HG03060 (cell line): ENCODE measurements around the gene ZNF79.

Source experiments
- ATAC-seq: cut with Tn5 transposase; IDR thresholded peaks from one replicate; pipeline ENCODE4 v1.9.1; 2021; ENCODE audit warnings: low read depth, moderate number of reproducible peaks; ENCODE audit not compliant: unreplicated experiment

ZNF79 gene

GRCh38 chr9:127423476-127423933, 677 bp upstream of the ZNF79 start:
- ATAC-seq = no peak

GRCh38 chr9:127424676-127424999, 456 bp downstream of the ZNF79 start:
- ATAC-seq = peak; percentile 6

DNA sequence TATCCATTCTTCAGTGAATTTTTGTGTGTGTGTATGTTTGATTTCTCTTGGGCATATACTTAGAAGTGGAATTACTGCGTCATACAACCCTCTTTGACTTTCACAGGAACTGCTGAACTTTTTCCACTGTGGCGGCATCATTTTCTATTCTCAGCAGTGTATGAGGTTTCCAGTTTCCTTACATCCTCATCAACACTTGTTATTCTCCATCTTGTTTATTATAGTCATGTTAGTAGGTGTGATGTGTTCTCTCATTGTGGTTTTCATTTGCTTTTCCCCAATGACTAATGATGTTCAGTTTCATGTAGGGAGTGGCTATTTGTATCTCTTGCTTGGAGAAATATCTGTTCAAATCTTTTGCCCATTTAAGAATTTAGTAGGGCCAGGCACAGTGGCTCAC, 2.6 kb downstream of the ZNF79 start:
- no peak for ATAC-seq

- no peak for ATAC-seq
These were observed 4.2 kb downstream of the ZNF79 start for GRCh38 chr9:127428348-127428747.

DNA sequence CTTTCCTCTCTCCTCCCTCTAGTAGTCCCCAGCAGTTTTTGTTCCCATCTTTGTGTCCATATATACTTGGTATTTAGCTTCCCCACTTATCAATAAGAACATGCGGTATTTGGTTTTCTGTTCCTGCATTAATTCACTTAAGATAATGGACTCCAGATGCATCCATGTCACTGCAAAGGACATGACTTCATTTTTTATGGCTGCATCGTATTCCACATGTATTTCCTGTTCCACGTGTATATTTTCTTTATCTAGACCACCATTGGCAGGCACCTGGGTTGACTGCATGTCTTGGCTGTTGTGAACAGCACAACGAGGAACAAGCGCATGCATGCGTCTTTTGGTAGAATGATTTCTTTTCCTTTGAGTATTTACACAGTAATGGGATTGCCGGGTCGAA, 6.2 kb downstream of the ZNF79 start:
- no peak for ATAC-seq

DNA sequence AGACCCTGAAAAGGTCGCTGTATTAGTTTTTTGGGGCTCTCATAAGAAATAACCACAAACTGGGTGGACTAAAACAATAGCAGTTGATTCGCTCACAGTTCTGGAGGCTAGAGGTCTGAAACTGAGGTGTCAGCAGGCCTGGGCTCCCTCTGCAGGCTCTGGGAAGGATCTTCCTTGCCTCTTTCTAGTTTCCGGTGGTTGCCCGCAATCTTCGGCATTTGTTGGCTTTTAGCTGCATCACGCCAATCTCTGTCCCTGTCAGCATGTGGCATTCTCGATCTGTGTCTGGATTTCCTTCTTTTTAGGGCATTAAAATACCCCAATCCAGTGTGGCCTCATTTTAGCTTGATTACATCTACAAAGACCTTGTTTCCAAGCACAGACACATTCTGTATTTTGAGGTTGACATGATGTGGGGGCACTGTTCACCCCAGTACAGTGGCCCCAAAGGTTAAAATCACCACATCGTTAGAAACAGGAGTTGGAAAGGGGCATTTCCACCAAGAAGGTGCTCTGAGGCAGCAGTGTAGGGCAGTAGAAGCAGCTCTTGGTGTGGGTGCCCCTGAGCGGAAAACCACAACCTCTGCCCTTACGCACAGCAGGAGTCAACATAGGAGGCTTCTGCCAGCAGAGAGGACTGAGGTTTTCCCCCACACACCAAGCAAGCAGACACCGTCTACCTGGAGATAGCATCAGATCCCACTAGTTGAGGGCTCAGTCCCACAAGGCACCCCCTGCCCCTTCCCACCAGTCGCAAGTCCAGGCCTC, 13.5 kb downstream of the ZNF79 start:
- no peak for ATAC-seq

GRCh38 chr9:127438394-127438793, 14.2 kb downstream of the ZNF79 start:
- no peak for ATAC-seq

DNA sequence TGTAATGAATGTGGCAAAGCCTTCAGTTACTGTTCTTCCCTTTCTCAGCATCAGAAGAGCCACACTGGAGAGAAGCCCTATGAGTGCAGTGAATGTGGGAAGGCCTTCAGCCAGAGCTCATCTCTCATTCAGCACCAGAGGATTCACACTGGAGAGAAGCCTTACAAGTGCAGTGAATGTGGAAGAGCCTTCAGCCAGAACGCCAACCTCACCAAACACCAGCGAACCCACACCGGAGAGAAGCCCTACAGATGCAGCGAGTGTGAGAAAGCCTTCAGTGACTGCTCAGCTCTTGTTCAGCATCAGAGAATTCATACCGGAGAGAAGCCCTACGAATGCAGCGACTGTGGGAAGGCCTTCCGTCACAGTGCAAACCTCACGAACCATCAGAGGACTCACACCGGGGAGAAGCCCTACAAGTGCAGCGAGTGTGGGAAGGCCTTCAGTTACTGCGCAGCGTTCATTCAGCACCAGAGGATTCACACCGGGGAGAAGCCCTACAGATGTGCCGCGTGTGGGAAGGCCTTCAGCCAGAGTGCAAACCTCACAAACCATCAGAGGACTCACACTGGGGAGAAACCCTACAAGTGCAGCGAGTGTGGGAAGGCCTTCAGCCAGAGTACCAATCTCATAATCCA, 20.2 kb downstream of the ZNF79 start:
- ATAC-seq = no peak

GRCh38 chr9:127444921-127445850, 21.0 kb downstream of the ZNF79 start:
- ATAC-seq = no peak

DNA sequence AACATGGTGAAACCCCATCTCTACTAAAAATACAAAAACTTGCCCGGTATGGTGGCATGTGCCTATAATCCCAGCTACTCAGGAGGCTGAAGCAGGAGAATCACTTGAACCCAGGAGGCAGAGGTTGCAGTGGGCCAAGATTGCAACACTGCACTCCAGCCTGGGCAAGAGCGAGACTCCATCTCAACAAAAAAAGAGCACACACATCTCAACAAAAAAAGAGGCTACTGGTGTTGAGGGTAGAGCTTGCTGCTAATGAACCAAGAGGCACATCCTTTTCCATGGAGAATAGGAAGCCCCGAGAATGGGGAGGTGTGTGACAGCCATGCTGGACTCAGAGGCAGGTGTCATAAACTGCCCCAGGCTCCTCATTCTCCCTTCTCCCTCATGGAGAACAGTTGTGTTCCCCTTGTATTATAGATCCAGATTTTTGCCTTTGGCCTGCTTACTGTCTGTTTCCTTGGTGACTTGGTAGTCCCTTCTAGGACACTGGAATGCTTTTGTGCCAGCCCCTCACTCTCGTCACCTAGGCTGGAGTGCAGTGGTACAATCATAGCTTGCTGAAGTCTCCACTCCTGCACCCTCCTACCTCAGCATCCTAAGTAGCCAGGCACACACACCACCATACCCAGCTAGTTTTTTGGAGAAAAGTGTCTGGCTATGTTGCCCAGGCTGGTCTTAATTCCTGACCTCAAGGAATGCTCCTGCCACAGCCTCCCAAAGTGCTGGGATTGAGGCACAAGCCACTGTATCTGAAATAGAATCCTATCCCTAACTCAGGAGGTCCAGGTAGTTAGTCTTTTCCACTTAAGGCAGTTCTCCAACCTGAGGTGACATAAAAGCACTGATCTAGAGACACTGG, 21.9 kb downstream of the ZNF79 start:
- no peak for ATAC-seq

GRCh38 chr9:127446713-127447415, 22.7 kb downstream of the ZNF79 start:
- ATAC-seq = no peak

GRCh38 chr9:127447416-127448111, 23.4 kb downstream of the ZNF79 start:
- no peak for ATAC-seq

DNA sequence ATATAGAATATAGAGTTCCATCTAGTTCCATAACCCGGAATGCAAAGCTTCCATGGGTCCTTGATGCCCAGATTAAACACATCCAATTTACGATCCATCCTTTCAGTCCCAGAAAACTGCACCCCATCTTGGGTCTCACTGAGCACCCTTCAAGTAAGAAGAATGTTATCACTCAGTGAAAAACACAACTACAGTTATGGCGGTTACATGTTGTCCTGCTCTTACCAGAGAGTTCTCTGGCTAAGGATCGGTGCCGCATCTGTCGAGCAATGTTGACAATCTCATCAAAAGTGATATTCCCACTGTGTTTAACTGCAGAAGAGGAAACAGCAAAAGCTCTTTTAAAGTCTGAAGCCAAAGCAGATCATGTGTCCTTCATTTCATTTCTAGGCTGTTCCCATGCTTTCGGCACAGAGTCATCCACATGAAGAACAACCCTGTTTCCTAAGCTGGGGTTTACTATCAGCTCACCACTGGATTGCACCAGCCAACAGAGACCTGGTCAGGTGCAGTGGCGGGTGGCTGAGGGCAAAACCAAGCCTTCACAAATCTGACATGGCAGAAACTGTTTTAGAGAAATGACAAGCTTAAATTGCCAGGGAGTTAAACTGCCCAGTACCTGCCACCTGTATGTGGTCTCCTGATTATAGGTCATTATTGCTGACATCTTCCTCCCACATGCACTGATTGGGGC, 24.1 kb downstream of the ZNF79 start:
- ATAC-seq = no peak

GRCh38 chr9:127449332-127449966, 25.3 kb downstream of the ZNF79 start:
- ATAC-seq = no peak

- no peak for ATAC-seq
These were observed 26.1 kb downstream of the ZNF79 start for GRCh38 chr9:127450243-127450760.

- ATAC-seq = peak; percentile 69
These were observed 26.8 kb downstream of the ZNF79 start, which contains the start of the genes LRSAM1 and RPL12 for GRCh38 chr9:127450830-127451607. LRSAM1 (plus strand) TSS chr9:127451510; CDS start chr9:127454528, 3,018 bp downstream. RPL12 (minus strand) TSS chr9:127451406; CDS start chr9:127451317, 89 bp downstream.

GRCh38 chr9:127451608-127451857, 27.4 kb downstream of the ZNF79 start:
- no peak for ATAC-seq
